Fibroblast of lung (primary cell): Measurements from ENCODE around the gene CILP. TPM values are rescaled to one million over a fixed set of nuclear protein-coding genes. Genes with fewer than 3 reads are reported as not detected.

Experiments
- DNase-seq, 2 donors: peaks; one replicate each; pipeline versions ENCODE4 v3.0.0 to v3.0.0-alpha.2; 2010; ENCODE audit warnings: low read depth in 2 of 2
- H2AFZ ChIP-seq: 2 replicates; pipeline ENCODE4 v1.5.1; 2012; ENCODE audit warnings: low read length, control low read depth, inconsistent platforms
- H3K27ac ChIP-seq: 2 replicates; pipeline ENCODE4 v1.5.1; 2011; ENCODE audit warnings: low read length, control low read depth; ENCODE audit not compliant: insufficient read depth
- H3K27me3 ChIP-seq: 2 replicates; pipeline ENCODE4 v1.5.1; 2011; ENCODE audit warnings: mild to moderate bottlenecking, low read length; ENCODE audit not compliant: control insufficient read depth, insufficient read depth
- H3K36me3 ChIP-seq: 2 replicates; pipeline ENCODE4 v1.5.1; 2011; ENCODE audit warnings: low read length; ENCODE audit not compliant: control insufficient read depth, insufficient read depth
- H3K4me1 ChIP-seq: 2 replicates; pipeline ENCODE4 v1.5.1; 2011; ENCODE audit warnings: low read length; ENCODE audit not compliant: control insufficient read depth, insufficient read depth; ENCODE audit errors: extremely low read depth
- H3K4me2 ChIP-seq: 2 replicates; pipeline ENCODE4 v1.5.1; 2011; ENCODE audit warnings: low read length, control low read depth; ENCODE audit not compliant: insufficient read depth; ENCODE audit errors: extremely low read depth
- H3K4me3 ChIP-seq, 4 experiments: fragments of 200-600 bp in 1 of 4; sonication (generic) in 1 of 4; replicated peaks in 1 of 4; 2 replicates each; pipeline ENCODE4 v1.5.1; 2011 to 2016; ENCODE audit warnings: low read length in 4 of 4, low read depth in 3 of 4, mild to moderate bottlenecking in 3 of 4, control low read depth in 2 of 4, inconsistent platforms in 1 of 4, mixed read lengths in 1 of 4; ENCODE audit not compliant: insufficient read depth in 1 of 4; ENCODE audit errors: control extremely low read depth in 1 of 4
- H3K79me2 ChIP-seq: 2 replicates; pipeline ENCODE4 v1.5.1; 2012; ENCODE audit warnings: mild to moderate bottlenecking, low read length, inconsistent platforms; ENCODE audit not compliant: control insufficient read depth, insufficient read depth
- H3K9ac ChIP-seq: 2 replicates; pipeline ENCODE4 v1.5.1; 2011; ENCODE audit warnings: mild to moderate bottlenecking, low read length, control low read depth; ENCODE audit not compliant: insufficient read depth
- H3K9me3 ChIP-seq: 2 replicates; pipeline ENCODE4 v1.5.1; 2012; ENCODE audit warnings: low read depth, low read length; ENCODE audit not compliant: control insufficient read depth, insufficient read depth
- H4K20me1 ChIP-seq: 2 replicates; pipeline ENCODE4 v1.5.1; 2011; ENCODE audit warnings: low read length; ENCODE audit not compliant: control insufficient read depth, insufficient read depth; ENCODE audit errors: extremely low read depth
- EZH2 ChIP-seq: IDR thresholded peaks from 2 replicates; pipeline ENCODE4 v1.5.1; 2012; ENCODE audit warnings: low read length, control low read depth, mild to moderate bottlenecking; ENCODE audit errors: missing control alignments
- polyA plus RNA-seq, 2 donors: library from polyadenylated mRNA; depleted of rRNA in 1 of 2; stranded (reverse) in 1 of 2; unstranded in 1 of 2; fragments of >200 nt; gene quantifications; 2 replicates each; pipeline ENCODE4 v1.2.1, GENCODE V29; 2011 to 2012; ENCODE audit warnings: missing spikeins in 1 of 2
- total RNA-seq: library from RNA; depleted of rRNA; stranded (reverse); fragments of >200 nt; gene quantifications from 2 replicates; pipeline ENCODE4 v1.2.1, GENCODE V29; 2014
- TF ChIP-seq, protein P1 (sequence below), 2 donors: IDR thresholded peaks in 1 of 2; conservative IDR thresholded peaks in 1 of 2; 1 replicate in 1 of 2; 2 replicates in 1 of 2; pipeline ENCODE4 v1.5.1; 2011 to 2012; ENCODE audit warnings: low read length in 2 of 2, control low read depth in 1 of 2, inconsistent platforms in 1 of 2, low read depth in 1 of 2, mild to moderate bottlenecking in 1 of 2

CILP gene
- total and polyA plus RNA-seq, 2 donors (not counting 1 experiment from before 2014, with no cell fraction given), result 0.06 to 0.17 TPM

- no peaks in the 10 kb centered on the region for H3K9me3 ChIP-seq
- no peaks in the 10 kb centered on the region for H4K20me1 ChIP-seq
- H2AFZ ChIP-seq, result no peak overlapping the region
- no peak overlapping the region for H3K4me2 ChIP-seq
- no peaks in the 10 kb centered on the region for H3K36me3 ChIP-seq
- H3K4me3 ChIP-seq, result no peak overlapping the region
- no peaks in the 10 kb centered on the region for H3K79me2 ChIP-seq
- TF ChIP-seq, protein P1, sequence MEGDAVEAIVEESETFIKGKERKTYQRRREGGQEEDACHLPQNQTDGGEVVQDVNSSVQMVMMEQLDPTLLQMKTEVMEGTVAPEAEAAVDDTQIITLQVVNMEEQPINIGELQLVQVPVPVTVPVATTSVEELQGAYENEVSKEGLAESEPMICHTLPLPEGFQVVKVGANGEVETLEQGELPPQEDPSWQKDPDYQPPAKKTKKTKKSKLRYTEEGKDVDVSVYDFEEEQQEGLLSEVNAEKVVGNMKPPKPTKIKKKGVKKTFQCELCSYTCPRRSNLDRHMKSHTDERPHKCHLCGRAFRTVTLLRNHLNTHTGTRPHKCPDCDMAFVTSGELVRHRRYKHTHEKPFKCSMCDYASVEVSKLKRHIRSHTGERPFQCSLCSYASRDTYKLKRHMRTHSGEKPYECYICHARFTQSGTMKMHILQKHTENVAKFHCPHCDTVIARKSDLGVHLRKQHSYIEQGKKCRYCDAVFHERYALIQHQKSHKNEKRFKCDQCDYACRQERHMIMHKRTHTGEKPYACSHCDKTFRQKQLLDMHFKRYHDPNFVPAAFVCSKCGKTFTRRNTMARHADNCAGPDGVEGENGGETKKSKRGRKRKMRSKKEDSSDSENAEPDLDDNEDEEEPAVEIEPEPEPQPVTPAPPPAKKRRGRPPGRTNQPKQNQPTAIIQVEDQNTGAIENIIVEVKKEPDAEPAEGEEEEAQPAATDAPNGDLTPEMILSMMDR (conservative IDR thresholded peaks at IDR 0.05 in 1 of 2, IDR thresholded peaks at IDR 0.05 in 1 of 2; ENCODE audit: low read depth in 1 of 2, low read length in 2 of 2), result no peak
- no peak for TF ChIP-seq EZH2
- no peaks in the 10 kb centered on the region for H3K27me3 ChIP-seq
- H3K9ac ChIP-seq, result no peak overlapping the region
- peaks cover 7% of the 10 kb centered on the region for H3K4me1 ChIP-seq
- DNase-seq, result no peak
- no peak overlapping the region for H3K27ac ChIP-seq
Observed at GRCh38 chr15:65246939-65247338, 35.7 kb upstream of the CILP start.

DNA sequence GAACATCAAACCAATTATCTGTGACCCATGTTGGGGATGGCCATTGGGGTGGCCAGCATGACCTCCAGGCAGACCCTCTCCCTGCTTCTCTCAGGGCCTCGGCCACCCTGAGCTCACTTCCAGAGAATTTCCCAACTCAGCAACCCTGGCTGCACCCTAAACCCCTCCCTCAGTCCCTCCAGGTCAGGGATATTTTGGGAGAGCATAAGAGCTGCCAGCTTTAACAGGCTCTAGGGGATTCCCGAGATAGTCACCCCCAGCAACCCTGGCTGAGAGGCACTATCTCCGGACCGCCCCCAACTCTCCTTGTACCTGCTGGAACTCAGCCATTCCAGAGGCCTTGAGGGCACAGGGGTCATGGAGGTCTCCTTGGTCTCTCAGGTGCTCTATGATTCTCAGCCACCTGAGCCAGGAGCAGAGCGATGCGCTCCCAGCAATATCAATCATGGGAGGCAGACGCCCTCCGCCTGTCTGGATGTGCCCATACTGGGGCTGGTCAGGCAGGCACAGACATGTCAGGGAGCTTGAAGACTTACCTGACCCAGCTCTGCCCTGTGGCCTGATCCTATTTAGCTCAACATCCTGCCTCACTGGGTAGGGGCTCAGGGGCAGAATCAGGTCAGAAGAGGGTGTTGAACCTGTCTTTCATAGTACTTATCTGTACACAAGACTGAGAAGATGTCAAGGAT, 34.9 kb upstream of the CILP start:
- TF ChIP-seq EZH2, result no peak
- TF ChIP-seq, protein P1 (conservative IDR thresholded peaks at IDR 0.05 in 1 of 2, IDR thresholded peaks at IDR 0.05 in 1 of 2; ENCODE audit: low read depth in 1 of 2, low read length in 2 of 2), result no peak
- no peaks in the 10 kb centered on the region for H3K36me3 ChIP-seq
- peak overlapping the region; percentile 62 for H3K27ac ChIP-seq
- H3K4me2 ChIP-seq, result no peak overlapping the region
- H3K79me2 ChIP-seq, result no peaks in the 10 kb centered on the region
- H3K27me3 ChIP-seq, result no peaks in the 10 kb centered on the region
- DNase-seq, result no peak
- no peaks in the 10 kb centered on the region for H4K20me1 ChIP-seq
- H3K4me1 ChIP-seq, result peaks cover 7% of the 10 kb centered on the region
- no peak overlapping the region for H3K9ac ChIP-seq
- no peak overlapping the region for H3K4me3 ChIP-seq
- no peak overlapping the region for H2AFZ ChIP-seq
- no peaks in the 10 kb centered on the region for H3K9me3 ChIP-seq

GRCh38 chr15:65245096-65245856, 34.0 kb upstream of the CILP start:
- peak; percentile 39 to 68 for DNase-seq
- no peak overlapping the region for H3K4me2 ChIP-seq

More at GRCh38 chr15:65245096-65245856, 34.0 kb upstream of the CILP start:
- Histone ChIP-seq H3K9ac (no peak overlapping the region), H3K36me3 (no peaks in the 10 kb centered on the region), H3K9me3 (no peaks in the 10 kb centered on the region), H2AFZ (peak overlapping the region; percentile 73), H3K27ac (peak overlapping the region; percentile 62), H3K4me3 (no peak overlapping the region), H3K79me2 (no peaks in the 10 kb centered on the region), H3K27me3 (no peaks in the 10 kb centered on the region), H3K4me1 (peaks cover 7% of the 10 kb centered on the region), H4K20me1 (no peaks in the 10 kb centered on the region)
- TF ChIP-seq, protein P1 (conservative IDR thresholded peaks at IDR 0.05 in 1 of 2, IDR thresholded peaks at IDR 0.05 in 1 of 2; ENCODE audit: low read depth in 1 of 2, low read length in 2 of 2), result no peak
- TF ChIP-seq EZH2, result no peak
